ENCODE measurements around the gene KY. TPM values are rescaled to one million over a fixed set of nuclear protein-coding genes. Genes with fewer than 3 reads are reported as not detected.

Gene KY
- polyA plus RNA-seq, 1 donor = 3.1 TPM

DNA sequence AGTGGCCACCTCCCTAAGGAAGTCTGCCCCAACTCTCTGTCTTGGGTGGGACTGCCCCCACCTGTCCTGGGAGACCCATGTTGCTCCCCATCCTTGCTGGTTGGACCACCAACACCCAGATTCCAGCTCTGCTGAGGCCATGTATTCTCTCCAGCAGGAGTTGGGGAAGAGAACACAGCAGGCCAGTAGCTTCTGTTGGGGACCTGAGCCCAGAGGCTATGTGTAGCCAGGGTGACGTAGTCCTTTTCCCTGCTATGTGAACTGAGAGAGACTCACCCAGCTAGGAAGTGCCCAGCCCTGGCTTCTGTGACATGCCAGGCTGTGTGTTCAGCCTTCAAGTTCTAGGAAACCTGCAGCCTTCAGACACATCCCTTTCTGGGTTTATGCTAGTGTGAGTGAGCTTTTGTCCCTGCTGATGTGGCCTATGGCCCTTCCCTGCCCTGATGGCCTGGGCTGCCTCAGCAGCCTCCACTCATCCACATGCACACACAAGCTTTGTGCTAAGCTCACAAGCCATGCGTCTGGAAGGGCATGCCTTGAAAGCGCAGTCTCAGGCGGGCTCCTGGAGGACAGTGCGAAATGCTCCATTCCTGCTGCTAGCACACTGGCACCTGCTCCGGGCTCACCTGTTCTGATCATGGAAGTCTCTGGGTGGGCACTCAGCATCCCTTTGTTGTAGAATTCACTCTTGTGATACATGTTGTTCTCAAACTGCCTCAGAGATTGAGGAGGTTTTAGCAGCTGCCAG is 42.6 kb downstream of the KY start:
- no peaks in the 10 kb centered on the region for H3K27me3 ChIP-seq (ENCODE audit: control insufficient read depth, insufficient read depth, low read length)
- no CpG with 5 or more reads among the region's 6 CpGs for whole genome bisulfite sequencing (ENCODE audit: insufficient coverage, low lambda C conversion rate)
- no peak overlapping the region for H3K4me3 ChIP-seq (ENCODE audit: low read length)
- DNase-seq = no peak
- H3K36me3 ChIP-seq (ENCODE audit: control insufficient read depth, insufficient read depth, low read length) = no peaks in the 10 kb centered on the region
- H3K27ac ChIP-seq (ENCODE audit: low read length) = no peak overlapping the region
- no peaks in the 10 kb centered on the region for H3K9me3 ChIP-seq (ENCODE audit: control insufficient read depth, low read depth, low read length)
- no peaks in the 10 kb centered on the region for H3K4me1 ChIP-seq (ENCODE audit: control insufficient read depth, insufficient read depth, low read length)

DNA sequence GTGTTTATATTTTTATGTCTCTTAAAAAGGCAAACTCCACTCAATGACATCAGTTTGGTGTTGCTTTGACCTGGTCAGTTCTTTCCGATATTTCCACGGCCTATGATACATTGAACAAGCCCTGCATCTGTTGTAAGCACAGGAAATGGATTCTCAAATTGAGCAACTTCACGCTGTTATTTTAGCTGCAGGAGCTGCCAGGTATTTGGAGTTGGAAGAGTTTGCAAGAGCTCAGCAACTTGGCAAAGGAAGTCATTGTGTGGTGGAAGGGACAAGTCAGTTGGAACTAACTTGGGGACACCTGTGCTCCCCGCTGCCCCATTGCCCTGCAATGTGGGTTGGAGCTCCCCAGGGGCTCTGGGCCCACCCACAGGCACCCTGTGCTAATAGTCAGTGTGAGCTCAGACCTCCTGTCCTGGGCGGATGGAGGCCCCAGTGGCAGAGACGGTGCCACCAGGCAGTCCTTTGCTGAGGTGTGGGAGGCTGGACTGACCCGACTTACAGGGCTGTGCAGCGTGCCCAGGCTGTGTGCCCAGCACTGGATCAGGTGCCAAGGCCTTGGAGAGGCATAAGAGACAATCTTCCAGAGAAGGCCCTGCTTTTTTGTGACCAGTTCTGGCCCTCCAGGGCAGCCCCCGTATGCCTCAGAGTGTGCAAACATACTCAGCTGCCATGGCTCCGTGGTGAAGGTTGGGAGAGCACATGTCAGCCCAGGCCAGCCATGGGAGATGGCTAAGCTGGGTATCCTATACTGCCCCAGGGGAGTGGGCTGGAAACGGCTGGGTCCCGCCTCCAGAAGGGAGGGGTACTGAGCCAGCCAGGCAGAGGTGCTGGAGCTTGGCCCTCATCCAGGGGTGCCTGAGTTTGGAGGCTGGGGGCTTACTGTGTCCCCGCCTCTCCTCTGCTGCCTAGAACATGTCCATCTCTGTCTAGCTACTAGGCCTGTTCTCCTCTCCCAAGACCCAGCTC is 43.5 kb downstream of the KY start:
- Histone ChIP-seq H3K36me3 (ENCODE audit: control insufficient read depth, insufficient read depth, low read length) (no peaks in the 10 kb centered on the region), H3K4me1 (ENCODE audit: control insufficient read depth, insufficient read depth, low read length) (peaks cover 3% of the 10 kb centered on the region), H3K27me3 (ENCODE audit: control insufficient read depth, insufficient read depth, low read length) (no peaks in the 10 kb centered on the region), H3K27ac (ENCODE audit: low read length) (no peak overlapping the region), H3K9me3 (ENCODE audit: control insufficient read depth, low read depth, low read length) (no peaks in the 10 kb centered on the region), H3K4me3 (ENCODE audit: low read length) (no peak overlapping the region)
- no peak for DNase-seq
- WGBS (ENCODE audit: insufficient coverage, low lambda C conversion rate) = no CpG with 5 or more reads among the region's 13 CpGs

DNA sequence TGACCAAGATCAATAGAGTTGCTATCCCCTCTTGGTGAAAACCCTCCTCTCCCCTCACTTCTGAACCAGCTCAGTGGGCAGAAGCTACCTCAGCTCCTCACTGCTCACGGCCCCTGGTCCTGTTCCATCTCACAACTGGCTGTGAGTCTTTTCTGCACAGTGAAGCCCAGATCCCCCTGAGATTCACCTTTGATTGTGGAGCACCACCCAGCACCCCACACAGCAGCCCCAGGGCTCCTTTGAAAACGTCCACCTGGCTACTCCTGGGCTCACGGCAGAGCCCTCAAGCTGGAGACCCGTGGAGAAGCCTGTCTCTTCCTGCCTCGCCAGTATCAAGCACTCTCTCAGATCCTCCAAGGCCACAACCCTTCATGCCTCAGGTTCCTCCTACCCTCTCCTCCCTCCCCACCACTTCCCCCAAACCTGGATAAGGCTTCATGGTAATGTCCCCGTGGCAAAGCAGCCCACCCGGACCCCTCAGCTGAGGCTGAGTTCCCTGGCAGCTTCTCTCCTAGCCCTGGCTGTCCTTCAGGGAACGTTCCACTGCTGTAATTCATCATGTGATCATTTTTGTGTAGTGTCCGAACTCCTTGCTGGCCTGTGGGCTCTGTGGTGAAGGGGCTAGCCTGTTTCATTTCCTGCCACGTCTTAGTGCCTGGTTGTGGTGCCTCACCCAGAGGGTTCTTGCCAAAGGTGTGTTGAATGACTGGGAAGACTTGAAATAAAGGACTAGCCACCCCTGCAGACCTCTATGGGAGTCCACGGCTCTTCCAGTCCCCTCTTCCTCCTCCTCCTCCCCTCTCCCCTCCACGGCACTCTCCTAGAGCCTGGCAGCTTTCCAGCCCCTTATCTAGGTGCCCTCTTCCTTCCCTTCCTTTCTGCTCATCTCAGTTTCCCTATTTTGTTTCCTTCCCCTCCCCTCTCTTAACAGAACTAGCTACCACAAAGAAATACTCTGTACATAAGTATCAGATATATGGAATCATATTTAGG is 44.5 kb downstream of the KY start:
- Histone ChIP-seq H3K4me1 (ENCODE audit: control insufficient read depth, insufficient read depth, low read length) (peaks cover 5% of the 10 kb centered on the region), H3K4me3 (ENCODE audit: low read length) (no peak overlapping the region), H3K9me3 (ENCODE audit: control insufficient read depth, low read depth, low read length) (no peaks in the 10 kb centered on the region), H3K27ac (ENCODE audit: low read length) (no peak overlapping the region), H3K27me3 (ENCODE audit: control insufficient read depth, insufficient read depth, low read length) (no peaks in the 10 kb centered on the region), H3K36me3 (ENCODE audit: control insufficient read depth, insufficient read depth, low read length) (no peaks in the 10 kb centered on the region)
- WGBS (ENCODE audit: insufficient coverage, low lambda C conversion rate) = 20% methylated on average over 1 of the region's 12 CpGs
- DNase-seq = no peak

DNA sequence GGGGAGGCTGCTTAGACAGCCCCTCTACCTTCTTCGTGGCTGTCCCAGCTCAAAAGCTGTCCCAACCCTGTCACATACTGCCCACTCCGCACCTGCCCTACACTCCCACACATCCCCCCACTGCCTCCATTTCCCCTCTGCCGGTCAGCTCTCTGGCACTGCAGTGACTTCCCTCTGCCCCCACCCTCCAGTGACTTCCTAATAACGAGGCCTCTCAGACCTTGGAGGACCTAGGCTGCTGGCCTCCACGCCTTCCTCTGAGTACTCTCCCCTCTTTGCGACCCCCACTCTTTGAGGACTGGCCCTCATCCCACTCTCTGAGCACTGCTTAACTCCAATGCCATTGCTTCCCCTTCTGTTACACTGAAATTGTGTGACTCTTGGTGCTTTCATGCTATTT is 45.3 kb downstream of the KY start:
- no peak overlapping the region for H3K27ac ChIP-seq (ENCODE audit: low read length)
- no peaks in the 10 kb centered on the region for H3K9me3 ChIP-seq (ENCODE audit: control insufficient read depth, low read depth, low read length)
- 100% methylated on average over 1 of the region's 6 CpGs for WGBS (ENCODE audit: insufficient coverage, low lambda C conversion rate)
- no peaks in the 10 kb centered on the region for H3K36me3 ChIP-seq (ENCODE audit: control insufficient read depth, insufficient read depth, low read length)
- peaks cover 5% of the 10 kb centered on the region for H3K4me1 ChIP-seq (ENCODE audit: control insufficient read depth, insufficient read depth, low read length)
- no peaks in the 10 kb centered on the region for H3K27me3 ChIP-seq (ENCODE audit: control insufficient read depth, insufficient read depth, low read length)
- no peak for DNase-seq
- H3K4me3 ChIP-seq (ENCODE audit: low read length) = no peak overlapping the region

DNA sequence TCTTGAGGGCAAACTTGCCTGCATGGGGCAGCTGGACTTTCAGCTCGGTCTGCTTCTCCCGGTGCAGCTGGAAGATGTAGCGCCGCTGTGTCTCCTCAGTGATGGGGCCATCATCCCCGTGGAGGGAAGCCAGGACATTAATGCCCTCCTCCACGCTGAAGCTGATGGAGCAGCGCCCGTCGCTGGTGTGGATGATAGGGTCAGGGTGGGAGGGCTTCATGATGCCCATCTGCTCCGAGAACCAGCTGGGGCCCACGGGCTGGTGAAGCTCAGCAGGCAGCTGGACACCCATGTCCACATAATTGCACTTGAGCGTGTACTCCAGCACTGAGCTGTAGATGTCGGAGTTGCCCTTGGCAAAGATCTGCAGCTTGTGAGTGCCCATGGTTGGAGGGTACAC is 46.9 kb downstream of the KY start:
- H3K4me3 ChIP-seq (ENCODE audit: low read length) = no peak overlapping the region
- no peak overlapping the region for H3K27ac ChIP-seq (ENCODE audit: low read length)
- H3K27me3 ChIP-seq (ENCODE audit: control insufficient read depth, insufficient read depth, low read length) = no peaks in the 10 kb centered on the region
- H3K36me3 ChIP-seq (ENCODE audit: control insufficient read depth, insufficient read depth, low read length) = no peaks in the 10 kb centered on the region
- peaks cover 5% of the 10 kb centered on the region for H3K4me1 ChIP-seq (ENCODE audit: control insufficient read depth, insufficient read depth, low read length)
- no CpG with 5 or more reads among the region's 13 CpGs for WGBS (ENCODE audit: insufficient coverage, low lambda C conversion rate)
- H3K9me3 ChIP-seq (ENCODE audit: control insufficient read depth, low read depth, low read length) = no peaks in the 10 kb centered on the region
- no peak for DNase-seq

DNA sequence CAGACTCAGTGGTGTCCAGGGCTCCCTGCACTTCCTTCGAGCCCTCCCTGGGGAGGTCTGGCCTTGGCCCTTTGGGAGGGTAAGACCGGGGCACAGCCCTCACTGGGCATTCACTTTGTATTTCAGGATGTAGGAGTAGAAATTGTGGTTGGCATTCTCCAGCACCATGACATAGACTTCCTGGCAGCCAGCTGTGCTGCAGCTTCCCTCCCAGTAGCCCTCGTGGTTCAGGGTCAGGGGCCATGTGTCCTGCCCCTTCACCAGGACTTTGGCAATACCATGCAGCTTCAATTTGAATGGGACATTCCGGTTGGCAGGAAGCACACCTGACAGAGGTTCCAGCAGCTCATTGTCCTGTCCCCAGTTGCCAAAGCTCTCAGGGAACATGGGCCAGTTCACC is 47.3 kb downstream of the KY start:
- no peak overlapping the region for H3K27ac ChIP-seq (ENCODE audit: low read length)
- no peak overlapping the region for H3K4me3 ChIP-seq (ENCODE audit: low read length)
- H3K27me3 ChIP-seq (ENCODE audit: control insufficient read depth, insufficient read depth, low read length) = no peaks in the 10 kb centered on the region
- WGBS (ENCODE audit: insufficient coverage, low lambda C conversion rate) = no CpG with 5 or more reads among the region's 4 CpGs
- H3K4me1 ChIP-seq (ENCODE audit: control insufficient read depth, insufficient read depth, low read length) = peaks cover 5% of the 10 kb centered on the region
- H3K36me3 ChIP-seq (ENCODE audit: control insufficient read depth, insufficient read depth, low read length) = no peaks in the 10 kb centered on the region
- no peak for DNase-seq
- no peaks in the 10 kb centered on the region for H3K9me3 ChIP-seq (ENCODE audit: control insufficient read depth, low read depth, low read length)

DNA sequence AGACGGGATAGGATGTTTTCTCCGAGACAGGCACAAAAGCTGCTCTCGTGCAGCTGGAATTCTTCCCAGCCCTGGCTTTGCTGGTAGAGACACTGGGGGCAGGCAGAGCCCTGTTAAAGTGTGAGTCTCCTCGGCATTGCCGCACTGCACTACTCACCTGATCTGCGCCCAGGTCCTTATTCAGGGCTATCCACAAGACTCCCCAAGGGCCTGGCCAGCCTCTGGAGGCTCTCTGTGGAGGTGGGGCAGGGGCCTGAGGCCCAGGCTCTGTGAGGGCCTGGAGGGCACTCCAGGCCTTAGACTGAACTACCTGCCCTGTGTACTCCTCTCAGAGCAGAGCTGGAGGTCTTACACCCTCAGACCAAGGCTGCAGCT is 48.4 kb downstream of the KY start:
- Histone ChIP-seq H3K27ac (ENCODE audit: low read length) (no peak overlapping the region), H3K4me1 (ENCODE audit: control insufficient read depth, insufficient read depth, low read length) (peaks cover 5% of the 10 kb centered on the region), H3K4me3 (ENCODE audit: low read length) (no peak overlapping the region), H3K27me3 (ENCODE audit: control insufficient read depth, insufficient read depth, low read length) (no peaks in the 10 kb centered on the region), H3K9me3 (ENCODE audit: control insufficient read depth, low read depth, low read length) (no peaks in the 10 kb centered on the region), H3K36me3 (ENCODE audit: control insufficient read depth, insufficient read depth, low read length) (no peaks in the 10 kb centered on the region)
- no CpG with 5 or more reads among the region's 6 CpGs for WGBS (ENCODE audit: insufficient coverage, low lambda C conversion rate)
- DNase-seq = no peak

DNA sequence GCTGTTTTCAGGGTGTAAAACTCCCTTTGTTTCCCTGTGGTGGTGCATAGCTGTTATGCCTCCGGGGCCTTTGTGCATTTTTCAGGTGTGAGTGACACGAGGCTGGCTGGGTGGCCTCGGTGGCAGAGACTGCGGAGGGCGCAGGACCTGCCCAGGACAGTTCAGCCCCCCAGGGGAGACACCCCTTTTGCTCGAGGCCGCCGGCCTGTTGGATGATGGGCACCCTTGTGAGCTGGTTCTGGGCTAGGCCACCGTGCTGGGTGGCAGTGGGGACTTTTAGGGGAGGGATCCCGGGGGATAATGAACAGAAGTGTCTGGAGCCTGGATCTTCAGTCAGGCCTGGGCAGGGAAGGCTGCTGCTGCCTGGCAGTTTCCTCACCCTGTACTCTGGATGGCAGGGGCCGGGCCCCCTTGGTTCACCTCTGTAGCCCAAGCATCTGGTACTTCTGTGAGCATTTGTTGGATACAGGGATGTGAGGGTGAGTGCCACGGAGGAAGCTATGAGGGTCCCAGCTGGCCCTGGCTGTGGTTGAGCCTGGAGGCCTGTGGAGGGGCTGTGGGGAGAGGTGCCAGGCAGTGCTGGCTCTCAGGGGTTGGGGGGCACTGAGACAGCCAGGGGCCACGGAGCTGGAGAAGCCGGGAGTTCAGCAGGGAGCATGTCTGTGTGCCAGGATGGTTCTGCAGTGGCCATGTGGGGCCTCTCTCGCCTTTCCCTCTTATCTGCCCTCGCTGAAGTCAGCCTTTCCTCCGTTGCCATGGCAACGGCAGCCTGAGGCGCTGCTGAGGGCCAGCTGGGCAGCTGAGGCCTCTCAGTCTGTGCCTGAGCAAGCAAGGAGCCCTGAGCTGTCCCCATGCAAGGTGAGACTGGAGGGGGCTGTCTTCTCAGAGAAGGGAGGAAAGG is 49.0 kb downstream of the KY start:
- no peaks in the 10 kb centered on the region for H3K27me3 ChIP-seq (ENCODE audit: control insufficient read depth, insufficient read depth, low read length)
- H3K27ac ChIP-seq (ENCODE audit: low read length) = no peak overlapping the region
- H3K9me3 ChIP-seq (ENCODE audit: control insufficient read depth, low read depth, low read length) = no peaks in the 10 kb centered on the region
- H3K4me3 ChIP-seq (ENCODE audit: low read length) = no peak overlapping the region
- H3K4me1 ChIP-seq (ENCODE audit: control insufficient read depth, insufficient read depth, low read length) = peaks cover 5% of the 10 kb centered on the region
- peak; percentile 74 to 82 for DNase-seq
- no CpG with 5 or more reads among the region's 19 CpGs for WGBS (ENCODE audit: insufficient coverage, low lambda C conversion rate)
- no peaks in the 10 kb centered on the region for H3K36me3 ChIP-seq (ENCODE audit: control insufficient read depth, insufficient read depth, low read length)

DNA sequence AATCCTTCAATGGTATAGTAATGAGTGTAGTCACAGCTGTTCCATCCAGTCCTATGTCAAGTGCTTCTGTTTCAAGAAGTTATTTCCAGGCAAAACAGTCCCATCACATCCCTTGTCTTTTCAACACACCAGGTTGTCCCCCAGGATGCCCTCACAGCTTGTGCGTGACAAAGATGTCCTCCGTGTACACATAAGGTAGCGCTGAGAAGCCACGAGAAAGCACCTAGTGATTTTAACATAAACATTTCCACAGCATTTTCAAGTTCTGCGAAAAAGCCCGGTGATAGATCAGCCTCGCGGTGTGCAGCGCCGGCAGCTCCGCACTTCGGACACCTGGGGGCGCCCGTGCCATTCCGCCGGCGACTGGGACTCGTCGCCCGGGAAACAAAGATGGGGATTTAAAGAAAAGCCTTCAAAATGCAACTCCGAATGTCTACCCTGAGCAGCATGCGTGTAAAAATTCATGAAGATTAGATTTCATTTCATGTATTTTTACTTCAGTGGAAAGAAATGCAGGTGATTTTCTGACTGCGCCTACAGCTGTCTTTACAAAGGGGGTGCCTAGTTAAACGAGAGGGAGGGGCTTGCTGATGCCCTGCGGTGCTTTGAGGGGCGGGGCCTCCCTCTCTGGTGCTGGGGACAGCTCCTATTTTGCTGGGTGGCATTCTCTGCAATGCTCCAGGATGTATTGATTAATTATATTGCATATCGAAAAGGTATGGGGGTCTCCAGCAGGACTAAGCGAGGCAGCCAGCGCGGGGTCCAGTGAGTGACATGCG is 49.9 kb downstream of the KY start:
- no peak overlapping the region for H3K4me3 ChIP-seq (ENCODE audit: low read length)
- H3K27me3 ChIP-seq (ENCODE audit: control insufficient read depth, insufficient read depth, low read length) = no peaks in the 10 kb centered on the region
- DNase-seq = peak; percentile 27 to 39
- H3K9me3 ChIP-seq (ENCODE audit: control insufficient read depth, low read depth, low read length) = no peaks in the 10 kb centered on the region
- H3K36me3 ChIP-seq (ENCODE audit: control insufficient read depth, insufficient read depth, low read length) = no peaks in the 10 kb centered on the region
- WGBS (ENCODE audit: insufficient coverage, low lambda C conversion rate) = 61% methylated on average over 7 of the region's 31 CpGs
- H3K27ac ChIP-seq (ENCODE audit: low read length) = no peak overlapping the region
- peaks cover 5% of the 10 kb centered on the region for H3K4me1 ChIP-seq (ENCODE audit: control insufficient read depth, insufficient read depth, low read length)
